Astrocyte (in vitro differentiated cells and primary cell): ENCODE measurements around the gene PTK6.

Source experiments
- CTCF ChIP-seq: IDR thresholded peaks from 2 replicates; pipeline ENCODE4 v1.5.1; 2011; ENCODE audit warnings: low read depth, mild to moderate bottlenecking, inconsistent platforms, low read length, moderate library complexity; ENCODE audit not compliant: insufficient read depth
- EZH2 ChIP-seq: IDR thresholded peaks from 2 replicates; pipeline ENCODE4 v1.6.1; 2012; ENCODE audit warnings: mild to moderate bottlenecking, low read length, inconsistent platforms; ENCODE audit not compliant: insufficient read depth

- no peak for TF ChIP-seq CTCF
- TF ChIP-seq EZH2 = no peak
Measured at GRCh38 chr20:63483834-63484233, 53.3 kb downstream of the PTK6 start.
